Activated CD4-positive, CD25-positive, alpha-beta regulatory T cell treated with anti-CD3 and anti-CD28 coated beads, Interleukin-2, amount 50 U/mL, for 16 hours (primary cell): ENCODE results near the gene TDRD7.
"Not testable (repeated sequence)": the region's sequence is repeated elsewhere in the genome, so short reads cannot be mapped to it uniquely, and the experiment has no call there.

Experiments
- DNase-seq: peaks from one replicate; pipeline ENCODE4 v3.0.0-alpha.2; 2020; ENCODE audit warnings: low read depth, low spot score

TDRD7 gene

DNA sequence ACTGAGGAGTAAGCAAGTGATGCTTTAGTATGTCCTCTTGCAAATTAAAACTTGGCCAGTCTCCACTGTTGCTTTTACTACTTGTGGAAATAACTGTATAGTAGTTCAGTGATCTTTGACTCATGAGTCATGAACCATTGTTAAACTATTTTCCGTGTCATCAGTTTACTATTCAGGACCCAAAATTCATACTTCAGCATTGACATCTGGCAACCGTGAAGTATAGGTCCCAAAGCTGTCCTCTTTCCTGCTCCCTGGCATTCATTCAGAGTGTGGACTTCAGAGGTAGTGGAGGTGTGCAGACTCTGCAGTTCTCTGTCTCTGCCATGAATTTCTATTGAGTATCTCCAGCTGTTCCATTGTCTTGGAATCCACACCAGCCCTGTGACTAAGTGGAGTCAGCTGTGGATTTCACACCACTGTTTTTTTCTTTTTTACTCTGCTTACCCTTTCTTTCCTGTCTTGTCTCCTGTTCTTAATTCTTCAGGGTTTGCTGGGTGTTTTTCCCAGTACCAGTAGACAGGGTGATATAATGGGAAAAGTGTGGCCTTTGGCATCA is 7.5 kb downstream of the TDRD7 start:
- DNase-seq, result no peak

GRCh38 chr9:97425336-97425972 is 13.6 kb downstream of the TDRD7 start:
- DNase-seq, result no peak

DNA sequence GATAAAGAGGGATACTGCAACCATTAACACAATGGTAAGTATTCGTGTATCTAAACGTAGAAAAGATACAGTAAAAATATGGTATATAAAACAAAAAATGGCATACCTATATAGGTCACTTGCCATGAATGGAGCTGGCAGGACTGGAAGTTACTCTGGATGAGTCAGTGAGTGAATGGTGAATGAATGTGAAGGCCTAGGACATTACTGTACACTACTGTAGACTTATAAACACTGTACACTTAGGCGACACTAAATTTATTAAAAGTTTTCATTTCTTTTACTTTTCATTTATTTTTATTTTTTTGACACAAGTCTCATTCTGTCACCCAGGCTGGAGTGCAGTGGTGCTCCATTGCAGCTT is 14.1 kb downstream of the TDRD7 start:
- DNase-seq, result no peak

DNA sequence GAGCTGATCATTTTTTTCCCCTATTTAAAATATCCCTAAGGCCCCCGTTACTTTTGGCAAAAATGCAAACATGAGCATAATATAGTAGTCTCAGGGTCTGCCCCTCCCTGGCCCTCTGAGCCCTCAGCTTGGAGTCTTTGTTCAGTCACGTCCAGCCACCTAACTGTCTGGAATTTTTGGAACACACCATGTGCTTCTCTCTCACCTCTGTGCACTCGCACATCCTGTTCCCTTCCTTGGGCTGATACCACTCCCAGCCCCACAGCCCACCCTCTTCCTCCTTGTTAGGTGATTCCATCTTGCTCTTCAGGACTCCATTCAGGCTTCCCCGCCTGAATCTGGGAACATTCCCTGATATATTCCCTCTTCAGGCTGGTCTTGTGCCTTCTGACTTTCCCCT is 16.0 kb downstream of the TDRD7 start:
- DNase-seq, result no peak

DNA sequence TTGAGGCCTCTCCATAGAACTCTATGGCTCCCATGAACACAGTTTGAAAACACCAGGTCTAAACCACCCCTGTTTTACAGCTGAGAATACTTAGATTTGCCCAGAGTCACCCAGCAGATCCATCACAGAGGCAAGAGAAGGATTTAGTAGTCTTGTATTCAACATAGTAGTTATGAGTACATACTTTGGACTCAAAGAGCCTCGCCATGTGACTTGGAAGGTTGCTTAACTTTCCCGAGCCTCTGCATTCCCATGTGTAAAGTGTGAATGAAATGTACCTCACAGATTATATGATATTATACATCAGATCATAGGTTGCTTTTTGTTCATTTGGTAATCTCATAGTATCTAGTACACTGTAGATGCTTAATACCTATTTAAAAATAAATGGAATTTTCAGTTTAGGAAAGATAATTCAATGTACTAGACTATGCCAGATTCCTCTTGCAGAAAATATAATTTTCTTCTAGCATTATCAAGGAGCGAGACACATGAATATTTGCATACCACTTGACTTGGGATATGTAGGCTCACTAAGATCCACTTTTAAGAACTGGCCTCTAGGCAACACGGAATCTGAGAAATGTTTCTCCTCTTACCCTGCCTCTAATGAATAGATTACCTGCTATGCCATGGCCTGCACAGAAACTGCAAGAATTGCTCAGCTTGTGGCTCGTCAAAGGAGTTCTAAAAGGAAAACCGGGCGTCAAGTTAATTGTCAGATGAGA is 18.6 kb downstream of the TDRD7 start:
- no peak for DNase-seq

DNA sequence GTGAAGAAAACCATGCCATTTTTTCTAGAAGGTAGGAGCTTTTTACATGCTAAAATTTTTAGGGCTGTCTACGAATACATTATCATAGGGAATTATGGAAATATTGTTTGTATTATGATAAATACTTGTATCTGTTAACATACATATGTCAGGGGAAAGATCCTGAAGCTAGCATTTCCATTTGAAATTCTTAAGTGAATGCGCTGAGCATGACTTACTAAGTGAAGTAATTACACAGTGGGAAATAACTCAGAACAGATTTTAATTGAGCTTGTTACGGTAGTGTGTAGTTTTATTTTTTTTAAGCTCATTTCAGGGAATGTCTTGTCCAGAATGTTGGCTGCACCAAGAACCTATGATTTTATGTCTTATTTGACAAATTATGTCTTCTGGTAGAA is 19.1 kb downstream of the TDRD7 start:
- DNase-seq, result no peak

DNA sequence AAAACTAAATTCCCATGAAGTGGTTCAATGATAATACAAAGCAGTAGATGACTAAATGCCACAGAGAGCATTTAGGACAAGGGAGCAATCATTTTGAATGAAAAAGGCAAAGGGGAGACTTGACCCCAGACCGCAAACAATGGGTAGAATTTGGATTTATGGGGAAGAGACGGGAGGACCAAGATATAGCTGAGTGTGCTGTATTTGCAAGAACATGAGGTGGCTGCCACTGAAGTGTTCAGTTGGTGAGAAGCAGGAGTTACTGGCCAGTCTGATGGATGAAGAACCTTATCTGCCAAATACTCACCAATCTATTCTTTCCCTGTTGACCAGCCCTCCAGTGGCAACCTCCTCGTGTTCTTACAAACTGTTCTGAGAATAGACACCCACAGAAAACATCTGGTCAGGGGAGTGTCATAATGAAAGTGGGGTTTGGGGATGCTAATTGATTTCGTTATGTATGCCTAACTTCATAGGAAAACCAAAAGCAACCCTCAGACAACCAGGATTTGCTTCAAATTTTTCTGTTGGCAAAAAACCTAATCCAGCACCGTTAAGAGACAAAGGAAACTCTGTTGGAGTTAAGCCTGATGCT is 19.8 kb downstream of the TDRD7 start:
- no peak for DNase-seq

- DNase-seq, result no peak
Observed at GRCh38 chr9:97437051-97437600, 25.2 kb downstream of the TDRD7 start.

DNA sequence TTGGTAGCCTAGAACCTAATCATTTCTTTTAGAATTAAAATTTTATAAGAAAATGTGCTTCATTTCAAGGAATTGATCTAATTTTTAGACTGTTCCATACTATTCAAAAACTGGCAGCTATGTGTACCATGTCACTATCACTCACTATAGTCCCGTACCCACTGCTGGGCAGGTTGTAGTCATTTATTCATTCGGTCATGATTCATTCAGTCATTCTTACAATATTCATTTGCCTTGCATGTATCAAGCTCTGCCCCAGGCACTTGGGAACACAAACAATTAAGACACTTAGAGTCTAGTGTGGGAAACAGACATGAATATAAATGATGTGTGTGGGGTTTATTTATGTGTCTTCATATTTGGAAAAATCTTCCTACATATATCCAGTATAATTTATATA is 26.4 kb downstream of the TDRD7 start:
- DNase-seq, result no peak

DNA sequence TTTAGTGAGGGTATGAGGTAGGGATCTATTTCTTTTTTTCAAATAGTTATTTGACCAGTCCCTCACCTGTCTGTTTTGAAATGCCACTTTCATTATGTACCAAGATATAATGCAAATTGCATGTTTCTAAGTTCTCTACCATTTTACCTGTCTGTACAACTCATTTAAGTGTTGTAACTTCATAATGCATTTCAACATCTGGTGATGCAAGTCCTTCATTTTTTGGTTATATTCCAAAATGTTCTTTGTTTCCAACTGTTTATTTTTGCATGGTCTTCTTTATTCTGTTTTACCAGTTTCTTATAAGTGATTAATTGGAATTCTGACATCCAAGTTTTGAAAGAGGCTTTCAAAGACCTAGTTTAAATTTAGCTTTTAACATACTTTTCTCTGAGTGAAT is 26.8 kb downstream of the TDRD7 start:
- DNase-seq, result no peak

DNA sequence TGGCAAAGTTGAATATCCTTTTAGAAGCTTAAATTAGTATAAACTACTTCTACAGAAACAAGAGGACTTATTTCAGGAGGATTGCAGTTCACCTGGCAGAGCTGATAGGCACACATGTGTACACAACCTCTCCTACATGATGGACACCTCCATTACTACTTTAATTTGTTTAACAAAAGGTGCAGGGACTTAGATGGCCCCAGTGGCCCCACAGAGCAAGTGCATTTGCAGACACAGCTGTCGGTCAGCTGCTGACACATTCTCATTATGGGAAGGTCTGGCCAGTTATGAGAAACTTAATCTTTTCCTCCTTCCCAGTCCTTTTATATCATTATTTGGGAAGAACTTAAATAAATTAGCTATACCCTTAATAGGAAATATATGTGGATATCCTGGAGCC is 28.3 kb downstream of the TDRD7 start:
- no peak for DNase-seq

DNA sequence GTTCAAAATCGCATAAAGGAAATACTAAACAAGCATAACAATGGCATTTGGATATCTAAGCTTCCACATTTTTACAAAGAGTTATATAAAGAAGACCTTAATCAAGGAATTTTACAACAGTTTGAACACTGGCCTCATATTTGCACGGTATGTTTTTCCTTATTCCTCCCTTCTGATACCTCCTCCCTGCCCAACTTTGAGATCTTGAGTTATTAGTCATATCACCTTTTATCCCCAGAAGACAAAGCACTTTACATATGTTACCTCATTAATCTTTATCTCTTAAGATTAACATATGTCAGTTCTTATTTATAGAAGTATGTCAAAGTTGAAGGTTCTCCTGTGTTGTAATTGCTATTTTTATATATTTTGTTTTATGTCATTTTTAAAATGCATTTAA is 29.8 kb downstream of the TDRD7 start:
- DNase-seq, result no peak

DNA sequence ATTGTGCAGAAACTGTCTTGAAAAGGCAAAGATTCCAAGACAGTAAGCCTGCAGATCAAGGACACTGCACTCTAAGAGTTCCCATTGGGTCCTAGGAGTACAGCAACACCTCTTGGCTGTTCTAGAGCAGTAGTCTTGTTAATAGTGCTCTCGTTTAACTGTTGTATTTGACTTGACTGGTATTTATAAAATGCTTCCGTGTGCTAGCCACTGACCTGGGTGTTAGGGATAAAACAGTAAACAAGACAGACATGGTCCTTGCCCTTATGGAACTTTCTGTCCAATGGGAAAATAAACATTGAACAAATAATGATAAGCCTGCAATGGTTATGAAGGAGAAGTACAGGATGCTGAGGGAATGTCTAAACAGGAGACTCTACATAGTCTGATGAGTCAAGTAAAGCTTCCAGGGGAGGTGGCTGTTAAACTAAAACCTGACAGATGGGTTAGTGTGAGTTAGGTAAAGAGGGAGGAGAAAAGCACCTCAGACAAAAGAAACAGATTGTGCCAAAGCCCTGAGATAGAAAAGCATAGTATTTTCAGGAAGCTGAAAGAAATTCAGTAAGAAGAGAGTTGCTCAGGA is 33.3 kb downstream of the TDRD7 start:
- no peak for DNase-seq

DNA sequence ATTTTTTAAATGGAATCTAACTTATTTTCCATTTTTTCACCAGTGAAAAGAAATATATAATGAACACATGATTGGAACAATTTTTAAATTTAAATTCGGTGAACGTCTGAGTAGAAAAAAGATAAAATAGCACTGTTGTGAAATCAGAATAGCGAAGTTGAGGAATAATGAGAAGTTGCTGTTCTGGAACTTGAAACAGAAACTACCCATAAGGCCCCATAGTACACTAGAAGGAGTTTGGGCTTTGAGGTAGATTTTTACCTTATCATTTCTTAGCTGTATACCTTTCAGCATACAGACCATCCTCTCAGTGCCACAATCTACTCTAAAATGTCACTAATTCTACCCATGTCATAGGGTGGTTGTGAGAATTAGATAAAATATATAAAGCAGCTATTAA is 35.1 kb downstream of the TDRD7 start:
- no peak for DNase-seq

DNA sequence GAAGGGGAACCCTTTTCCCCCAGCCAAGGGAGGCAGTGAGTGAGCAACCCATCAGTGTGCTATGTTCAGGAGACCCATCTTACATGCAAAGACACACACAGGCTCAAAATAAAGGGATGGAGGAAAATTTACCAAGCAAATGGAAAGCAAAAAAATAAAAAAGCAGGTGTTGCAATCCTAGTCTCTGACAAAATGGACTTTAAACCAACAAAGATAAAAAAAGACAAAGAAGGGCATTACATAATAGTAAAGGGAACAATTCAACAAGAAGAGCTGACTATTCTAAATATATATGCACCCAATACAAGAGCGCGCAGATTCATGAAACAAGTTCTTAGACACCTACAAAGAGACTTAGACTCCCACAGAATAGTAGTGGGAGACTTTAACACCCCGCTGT is 41.7 kb downstream of the TDRD7 start:
- not testable (repeated sequence) for DNase-seq

GRCh38 chr9:97456841-97457240 is 44.9 kb downstream of the TDRD7 start:
- DNase-seq, result not testable (repeated sequence)

DNA sequence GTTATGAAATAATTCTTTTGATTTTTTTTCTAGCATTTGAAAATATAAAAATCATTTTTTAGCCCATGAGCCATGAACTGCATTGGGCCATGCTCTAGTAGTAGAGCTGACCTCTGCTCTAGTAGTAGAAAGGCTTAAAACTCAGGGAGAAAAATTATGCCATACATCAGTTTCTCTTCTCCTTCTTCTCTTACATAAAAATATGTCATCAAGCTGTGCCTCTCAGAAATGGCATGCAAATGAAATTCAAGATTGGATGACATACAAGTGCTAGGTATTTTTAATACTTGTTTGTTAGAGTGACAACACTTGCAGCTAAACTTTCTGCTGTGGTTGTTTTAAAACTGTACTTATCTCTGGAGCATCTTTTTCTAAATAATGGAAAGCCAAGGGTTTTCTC is 47.4 kb downstream of the TDRD7 start:
- DNase-seq, result no peak

DNA sequence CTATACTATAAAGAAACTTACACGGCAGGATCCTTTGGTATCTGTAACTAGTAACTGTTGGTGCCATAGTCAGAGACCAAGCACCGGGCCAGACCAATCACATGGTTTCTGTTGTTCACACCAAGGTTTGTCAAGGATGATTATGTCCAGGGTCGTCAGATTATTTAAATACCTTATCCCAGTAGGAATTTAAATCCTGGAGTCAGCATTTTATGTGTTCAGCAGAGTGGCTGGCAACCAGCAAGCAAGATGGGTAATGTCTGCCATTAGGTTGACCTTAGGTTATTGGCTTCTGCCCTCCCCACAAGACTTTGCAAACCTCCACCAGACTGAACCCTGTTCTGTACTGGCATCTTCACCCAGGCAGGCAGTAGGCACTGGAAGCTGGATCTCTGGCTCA is 50.3 kb downstream of the TDRD7 start:
- no peak for DNase-seq

DNA sequence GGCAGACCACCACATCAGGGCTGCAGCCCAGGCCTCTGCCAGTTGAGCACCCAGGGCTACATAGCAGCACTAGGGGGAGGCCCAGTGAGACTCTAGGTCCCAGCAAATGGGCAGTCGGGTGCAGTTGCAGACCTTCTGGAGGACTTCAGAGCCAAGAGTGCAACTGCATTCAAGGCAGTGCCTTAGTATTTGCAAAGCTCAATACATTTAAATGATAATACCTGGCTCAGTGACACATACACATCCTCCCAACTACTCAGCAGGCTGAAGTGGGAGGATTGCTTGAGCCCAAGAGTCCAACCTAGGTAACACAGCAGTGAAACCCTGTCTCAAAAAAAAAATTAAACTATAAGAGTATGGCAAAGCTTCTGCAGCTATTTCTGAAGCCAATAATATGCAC is 51.0 kb downstream of the TDRD7 start:
- no peak for DNase-seq

GRCh38 chr9:97468658-97469448 is 57.0 kb downstream of the TDRD7 start:
- DNase-seq, result no peak

GRCh38 chr9:97470076-97470475 is 58.2 kb downstream of the TDRD7 start:
- DNase-seq, result no peak

DNA sequence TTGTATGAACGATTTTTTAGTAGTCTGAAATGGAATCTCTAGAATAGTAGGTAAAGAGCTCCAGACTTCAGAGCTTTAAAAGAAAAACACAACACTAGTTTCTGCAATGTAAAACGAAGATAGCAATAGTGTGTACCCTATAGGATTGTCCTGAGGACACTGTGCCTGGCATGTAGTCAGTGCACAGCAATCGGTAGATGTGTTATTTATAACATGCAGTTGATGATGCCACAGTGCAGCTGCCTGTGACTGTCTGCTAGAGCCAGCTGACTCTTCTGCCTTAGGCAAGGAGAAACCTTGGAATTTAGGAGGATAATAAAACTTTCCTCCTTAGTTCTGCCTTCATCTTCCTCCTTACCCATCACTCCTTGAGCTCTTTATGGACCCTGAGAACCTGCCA is 61.8 kb downstream of the TDRD7 start:
- no peak for DNase-seq
